HEK293 (cell line): Measurements from ENCODE around the gene ZNF787.

Source experiments
- CTCF ChIA-PET: fragments of 350-600 bp; formaldehyde crosslinking; extraction: SDS; loops from one replicate; lab custom pipeline; 2021; ENCODE audit warnings: antibody characterized with exemption; lab: Yijun Ruan, JAX
- POLR2A ChIA-PET: fragments of 300-600 bp; formaldehyde crosslinking; extraction: SDS; loops from one replicate; lab custom pipeline; 2020; ENCODE audit warnings: antibody characterized with exemption, inconsistent platforms; lab: Yijun Ruan, JAX
- H3K27ac ChIP-seq: fragments of 200-500 bp; sonication (Bioruptor generic); 2 replicates; pipeline ENCODE4 v1.5.1; 2014; ENCODE audit warnings: low read depth, low read length, control low read depth, inconsistent platforms; ENCODE audit errors: extremely low read depth
- H3K36me3 ChIP-seq, 2 experiments: fragments of 200-500 bp in 1 of 2; sonication (Bioruptor generic) in 1 of 2; 1 replicate in 1 of 2; 2 replicates in 1 of 2; pipeline ENCODE4 v1.5.1; 2014 to 2017; ENCODE audit warnings: inconsistent platforms in 2 of 2, low read length in 2 of 2; ENCODE audit not compliant: control insufficient read depth in 2 of 2, insufficient read depth in 1 of 2
- H3K4me1 ChIP-seq: fragments of 200-500 bp; sonication (Bioruptor generic); 2 replicates; pipeline ENCODE4 v1.5.1; 2014; ENCODE audit warnings: mild to moderate bottlenecking, low read length, inconsistent platforms; ENCODE audit not compliant: control insufficient read depth, insufficient read depth
- H3K4me3 ChIP-seq: 2 replicates; pipeline ENCODE4 v1.5.1; 2011; ENCODE audit warnings: low read depth, mild to moderate bottlenecking, control low read depth, low read length, moderate library complexity
- H3K9me3 ChIP-seq: fragments of 200-500 bp; sonication (Bioruptor generic); 2 replicates; pipeline ENCODE4 v1.5.1; 2014; ENCODE audit warnings: low read depth, low read length, inconsistent platforms; ENCODE audit not compliant: control insufficient read depth, insufficient read depth
- HOXC10 ChIP-seq: sonication (generic); formaldehyde crosslinking; IDR thresholded peaks from 2 replicates; pipeline ENCODE4 v1.8.1; 2023; ENCODE audit warnings: mild to moderate bottlenecking, missing genetic modification reagents
- KLF8 ChIP-seq: fragments of 450-650 bp; formaldehyde crosslinking; IDR thresholded peaks from 2 replicates; pipeline ENCODE4 v1.5.1; 2016; ENCODE audit warnings: missing biosample characterization, missing genetic modification characterization
- SCRT1 ChIP-seq: fragments of 450-650 bp; formaldehyde crosslinking; IDR thresholded peaks from 2 replicates; pipeline ENCODE4 v1.5.1; 2016; ENCODE audit warnings: missing biosample characterization, missing genetic modification characterization, borderline replicate concordance
- TCF7L2 ChIP-seq: IDR thresholded peaks from 2 replicates; pipeline ENCODE4 v1.6.1; 2011; ENCODE audit warnings: low read depth, mild to moderate bottlenecking, inconsistent platforms, low read length, moderate library complexity, borderline replicate concordance
- WT1 ChIP-seq: fragments of 450-650 bp; formaldehyde crosslinking; IDR thresholded peaks from 2 replicates; pipeline ENCODE4 v1.5.1; 2016; ENCODE audit warnings: missing biosample characterization, missing genetic modification characterization
- ZNF114 ChIP-seq: fragments of 450-650 bp; formaldehyde crosslinking; IDR thresholded peaks from 2 replicates; pipeline ENCODE4 v1.5.0; 2017; ENCODE audit warnings: missing biosample characterization, missing genetic modification characterization
- ZNF140 ChIP-seq: fragments of 450-650 bp; formaldehyde crosslinking; IDR thresholded peaks from 2 replicates; pipeline ENCODE4 v1.5.1; 2016; ENCODE audit warnings: missing biosample characterization, missing genetic modification characterization
- ZNF248 ChIP-seq: fragments of 450-650 bp; formaldehyde crosslinking; IDR thresholded peaks from 2 replicates; pipeline ENCODE4 v1.5.1; 2017; ENCODE audit warnings: missing biosample characterization, missing genetic modification characterization
- ZNF626 ChIP-seq: fragments of 450-650 bp; sonication (Bioruptor Pico); formaldehyde crosslinking; IDR thresholded peaks from 2 replicates; pipeline ENCODE4 v1.5.1; 2018; ENCODE audit warnings: missing biosample characterization, missing genetic modification characterization, inconsistent platforms
- TF ChIP-seq, protein P1 (sequence below): fragments of 450-650 bp; formaldehyde crosslinking; IDR thresholded peaks from 2 replicates; pipeline ENCODE4 v1.5.1; 2016; ENCODE audit warnings: missing biosample characterization, missing genetic modification characterization
- TF ChIP-seq, protein P2 (sequence below): fragments of 450-650 bp; formaldehyde crosslinking; IDR thresholded peaks from 2 replicates; pipeline ENCODE4 v1.5.1; 2016; ENCODE audit warnings: missing biosample characterization, missing genetic modification characterization
- TF ChIP-seq, protein P3 (sequence below): fragments of 450-650 bp; formaldehyde crosslinking; IDR thresholded peaks from 2 replicates; pipeline ENCODE4 v1.5.1; 2016; ENCODE audit warnings: missing biosample characterization, missing genetic modification characterization
- TF ChIP-seq, protein P4 (sequence below): fragments of 450-650 bp; formaldehyde crosslinking; IDR thresholded peaks from 2 replicates; pipeline ENCODE4; 2016; ENCODE audit warnings: missing biosample characterization, missing genetic modification characterization
- TF ChIP-seq, protein P5 (sequence below): fragments of 450-650 bp; formaldehyde crosslinking; IDR thresholded peaks from 2 replicates; pipeline ENCODE4 v1.5.1; 2017; ENCODE audit warnings: missing biosample characterization, missing genetic modification characterization
- TF ChIP-seq, protein P6 (sequence below): fragments of 450-650 bp; formaldehyde crosslinking; IDR thresholded peaks from 2 replicates; pipeline ENCODE4 v1.5.1; 2016; ENCODE audit warnings: missing biosample characterization, missing genetic modification characterization
- TF ChIP-seq, protein P7 (sequence below): fragments of 450-650 bp; formaldehyde crosslinking; IDR thresholded peaks from 2 replicates; pipeline ENCODE4 v1.5.1; 2017; ENCODE audit warnings: missing biosample characterization, missing genetic modification characterization

Gene ZNF787

DNA sequence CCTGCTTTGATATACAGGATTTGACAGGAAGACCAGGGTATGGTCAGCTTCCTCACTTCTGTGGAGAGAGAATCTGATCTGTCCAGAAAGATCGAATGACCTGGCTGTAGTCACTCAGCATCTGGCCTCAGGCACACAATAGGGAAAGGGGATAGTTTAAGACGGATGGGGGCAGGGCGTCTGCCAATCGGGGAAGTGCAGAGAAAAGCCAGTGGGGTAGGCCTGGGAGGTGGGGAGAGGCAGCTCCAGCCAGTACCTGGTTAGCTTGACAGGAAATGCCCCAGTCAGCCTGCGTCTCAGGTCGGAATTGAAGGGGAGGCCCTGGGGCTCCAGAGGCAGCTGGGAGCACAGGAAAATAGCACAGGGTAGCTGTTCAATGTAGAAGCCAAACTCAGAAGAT, 32.4 kb upstream of the ZNF787 start:
- ChIA-PET POLR2A (no interaction called here), CTCF (interaction anchor here (0.7 kb wide), 1 partner anchor 527 kb away, joined by 3 read pairs; no protein-coding TSS in a partner anchor)
- peaks cover 12 to 67% of the 10 kb centered on the region in 2 experiments; a peak in 2 of 3 replicates for H3K36me3 ChIP-seq
- TF ChIP-seq ZNF140 (tag by site-specific recombination) = no peak
- TF ChIP-seq, protein P1, sequence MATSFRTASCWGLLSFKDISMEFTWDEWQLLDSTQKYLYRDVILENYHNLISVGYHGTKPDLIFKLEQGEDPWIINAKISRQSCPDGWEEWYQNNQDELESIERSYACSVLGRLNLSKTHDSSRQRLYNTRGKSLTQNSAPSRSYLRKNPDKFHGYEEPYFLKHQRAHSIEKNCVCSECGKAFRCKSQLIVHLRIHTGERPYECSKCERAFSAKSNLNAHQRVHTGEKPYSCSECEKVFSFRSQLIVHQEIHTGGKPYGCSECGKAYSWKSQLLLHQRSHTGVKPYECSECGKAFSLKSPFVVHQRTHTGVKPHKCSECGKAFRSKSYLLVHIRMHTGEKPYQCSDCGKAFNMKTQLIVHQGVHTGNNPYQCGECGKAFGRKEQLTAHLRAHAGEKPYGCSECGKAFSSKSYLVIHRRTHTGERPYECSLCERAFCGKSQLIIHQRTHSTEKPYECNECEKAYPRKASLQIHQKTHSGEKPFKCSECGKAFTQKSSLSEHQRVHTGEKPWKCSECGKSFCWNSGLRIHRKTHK = no peak
- TF ChIP-seq, protein P2, sequence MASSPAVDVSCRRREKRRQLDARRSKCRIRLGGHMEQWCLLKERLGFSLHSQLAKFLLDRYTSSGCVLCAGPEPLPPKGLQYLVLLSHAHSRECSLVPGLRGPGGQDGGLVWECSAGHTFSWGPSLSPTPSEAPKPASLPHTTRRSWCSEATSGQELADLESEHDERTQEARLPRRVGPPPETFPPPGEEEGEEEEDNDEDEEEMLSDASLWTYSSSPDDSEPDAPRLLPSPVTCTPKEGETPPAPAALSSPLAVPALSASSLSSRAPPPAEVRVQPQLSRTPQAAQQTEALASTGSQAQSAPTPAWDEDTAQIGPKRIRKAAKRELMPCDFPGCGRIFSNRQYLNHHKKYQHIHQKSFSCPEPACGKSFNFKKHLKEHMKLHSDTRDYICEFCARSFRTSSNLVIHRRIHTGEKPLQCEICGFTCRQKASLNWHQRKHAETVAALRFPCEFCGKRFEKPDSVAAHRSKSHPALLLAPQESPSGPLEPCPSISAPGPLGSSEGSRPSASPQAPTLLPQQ (tag by site-specific recombination) = no peak
- TF ChIP-seq SCRT1 = no peak
- no peak for TF ChIP-seq ZNF248 (tag by site-specific recombination)
- TF ChIP-seq WT1 (tag by site-specific recombination) = no peak
- TF ChIP-seq, protein P3, sequence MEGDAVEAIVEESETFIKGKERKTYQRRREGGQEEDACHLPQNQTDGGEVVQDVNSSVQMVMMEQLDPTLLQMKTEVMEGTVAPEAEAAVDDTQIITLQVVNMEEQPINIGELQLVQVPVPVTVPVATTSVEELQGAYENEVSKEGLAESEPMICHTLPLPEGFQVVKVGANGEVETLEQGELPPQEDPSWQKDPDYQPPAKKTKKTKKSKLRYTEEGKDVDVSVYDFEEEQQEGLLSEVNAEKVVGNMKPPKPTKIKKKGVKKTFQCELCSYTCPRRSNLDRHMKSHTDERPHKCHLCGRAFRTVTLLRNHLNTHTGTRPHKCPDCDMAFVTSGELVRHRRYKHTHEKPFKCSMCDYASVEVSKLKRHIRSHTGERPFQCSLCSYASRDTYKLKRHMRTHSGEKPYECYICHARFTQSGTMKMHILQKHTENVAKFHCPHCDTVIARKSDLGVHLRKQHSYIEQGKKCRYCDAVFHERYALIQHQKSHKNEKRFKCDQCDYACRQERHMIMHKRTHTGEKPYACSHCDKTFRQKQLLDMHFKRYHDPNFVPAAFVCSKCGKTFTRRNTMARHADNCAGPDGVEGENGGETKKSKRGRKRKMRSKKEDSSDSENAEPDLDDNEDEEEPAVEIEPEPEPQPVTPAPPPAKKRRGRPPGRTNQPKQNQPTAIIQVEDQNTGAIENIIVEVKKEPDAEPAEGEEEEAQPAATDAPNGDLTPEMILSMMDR = no peak
- TF ChIP-seq, protein P4, sequence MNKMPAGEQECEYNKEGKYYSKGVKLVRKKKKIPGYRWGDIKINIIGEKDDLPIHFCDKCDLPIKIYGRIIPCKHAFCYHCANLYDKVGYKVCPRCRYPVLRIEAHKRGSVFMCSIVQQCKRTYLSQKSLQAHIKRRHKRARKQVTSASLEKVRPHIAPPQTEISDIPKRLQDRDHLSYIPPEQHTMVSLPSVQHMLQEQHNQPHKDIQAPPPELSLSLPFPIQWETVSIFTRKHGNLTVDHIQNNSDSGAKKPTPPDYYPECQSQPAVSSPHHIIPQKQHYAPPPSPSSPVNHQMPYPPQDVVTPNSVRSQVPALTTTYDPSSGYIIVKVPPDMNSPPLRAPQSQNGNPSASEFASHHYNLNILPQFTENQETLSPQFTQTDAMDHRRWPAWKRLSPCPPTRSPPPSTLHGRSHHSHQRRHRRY (tag by site-specific recombination) = no peak
- TF ChIP-seq, protein P5, sequence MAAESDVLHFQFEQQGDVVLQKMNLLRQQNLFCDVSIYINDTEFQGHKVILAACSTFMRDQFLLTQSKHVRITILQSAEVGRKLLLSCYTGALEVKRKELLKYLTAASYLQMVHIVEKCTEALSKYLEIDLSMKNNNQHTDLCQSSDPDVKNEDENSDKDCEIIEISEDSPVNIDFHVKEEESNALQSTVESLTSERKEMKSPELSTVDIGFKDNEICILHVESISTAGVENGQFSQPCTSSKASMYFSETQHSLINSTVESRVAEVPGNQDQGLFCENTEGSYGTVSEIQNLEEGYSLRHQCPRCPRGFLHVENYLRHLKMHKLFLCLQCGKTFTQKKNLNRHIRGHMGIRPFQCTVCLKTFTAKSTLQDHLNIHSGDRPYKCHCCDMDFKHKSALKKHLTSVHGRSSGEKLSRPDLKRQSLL (tag by site-specific recombination) = no peak
- TF ChIP-seq ZNF114 (tag by site-specific recombination) = no peak
- TF ChIP-seq KLF8 (tag by site-specific recombination) = no peak
- no peak for TF ChIP-seq TCF7L2
- TF ChIP-seq, protein P6, sequence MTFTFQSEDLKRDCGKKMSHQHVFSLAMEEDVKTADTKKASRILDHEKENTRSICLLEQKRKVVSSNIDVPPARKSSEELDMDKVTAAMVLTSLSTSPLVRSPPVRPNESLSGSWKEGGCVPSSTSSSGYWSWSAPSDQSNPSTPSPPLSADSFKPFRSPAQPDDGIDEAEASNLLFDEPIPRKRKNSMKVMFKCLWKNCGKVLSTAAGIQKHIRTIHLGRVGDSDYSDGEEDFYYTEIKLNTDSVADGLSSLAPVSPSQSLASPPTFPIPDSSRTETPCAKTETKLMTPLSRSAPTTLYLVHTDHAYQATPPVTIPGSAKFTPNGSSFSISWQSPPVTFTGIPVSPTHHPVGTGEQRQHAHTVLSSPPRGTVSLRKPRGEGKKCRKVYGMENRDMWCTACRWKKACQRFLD = no peak
- TF ChIP-seq, protein P7, sequence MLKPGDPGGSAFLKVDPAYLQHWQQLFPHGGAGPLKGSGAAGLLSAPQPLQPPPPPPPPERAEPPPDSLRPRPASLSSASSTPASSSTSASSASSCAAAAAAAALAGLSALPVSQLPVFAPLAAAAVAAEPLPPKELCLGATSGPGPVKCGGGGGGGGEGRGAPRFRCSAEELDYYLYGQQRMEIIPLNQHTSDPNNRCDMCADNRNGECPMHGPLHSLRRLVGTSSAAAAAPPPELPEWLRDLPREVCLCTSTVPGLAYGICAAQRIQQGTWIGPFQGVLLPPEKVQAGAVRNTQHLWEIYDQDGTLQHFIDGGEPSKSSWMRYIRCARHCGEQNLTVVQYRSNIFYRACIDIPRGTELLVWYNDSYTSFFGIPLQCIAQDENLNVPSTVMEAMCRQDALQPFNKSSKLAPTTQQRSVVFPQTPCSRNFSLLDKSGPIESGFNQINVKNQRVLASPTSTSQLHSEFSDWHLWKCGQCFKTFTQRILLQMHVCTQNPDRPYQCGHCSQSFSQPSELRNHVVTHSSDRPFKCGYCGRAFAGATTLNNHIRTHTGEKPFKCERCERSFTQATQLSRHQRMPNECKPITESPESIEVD (tag by site-specific recombination) = no peak
- TF ChIP-seq ZNF626 (tag by site-specific recombination) = no peak
- no peak for TF ChIP-seq HOXC10 (CRISPR knock-in tag)
- no peak overlapping the region for H3K27ac ChIP-seq
- H3K4me1 ChIP-seq = no peaks in the 10 kb centered on the region
- no peaks in the 10 kb centered on the region for H3K9me3 ChIP-seq
- H3K4me3 ChIP-seq = no peak overlapping the region
